ENCODE data around the gene NPR2. TPM values are rescaled to one million over a fixed set of nuclear protein-coding genes. Genes with fewer than 3 reads are reported as not detected.

NPR2 gene
- total and polyA plus RNA-seq, 2 donors (not counting 3 experiments of a cell fraction or from before 2014, with no cell fraction given) = 16.4 to 25.6 TPM

GRCh38 chr9:35795695-35796094 lies 4.3 kb downstream of the NPR2 start:
- POLR2A ChIA-PET = interaction anchor here (0.6 kb wide), 1 partner anchor 33 kb away, joined by 5 read pairs; the partner anchor contains the start of genes FAM221B and TMEM8B
- H3K79me2 ChIP-seq (ENCODE audit: control insufficient read depth, insufficient read depth, low read length) = peaks cover 7% of the 10 kb centered on the region
- no peak overlapping the region for H2AFZ ChIP-seq (ENCODE audit: low read depth, low read length)
- H3K9me1 ChIP-seq (replicated peaks; ENCODE audit: control insufficient read depth, extremely low read depth, insufficient read depth, low read length) = no peaks in the 10 kb centered on the region
- no peak for TF ChIP-seq POLR2A (IDR thresholded peaks at IDR 0.05; ENCODE audit: low read depth, low read length)
- TF ChIP-seq EZH2 (IDR thresholded peaks at IDR 0.05; ENCODE audit: borderline replicate concordance, low read depth, low read length, severe bottlenecking) = no peak
- no peak for TF ChIP-seq GATA2 (IDR thresholded peaks at IDR 0.05; ENCODE audit: insufficient read depth, insufficient read length, low read depth, low read length)
- no peak for TF ChIP-seq MAX (IDR thresholded peaks at IDR 0.05; ENCODE audit: insufficient read depth, insufficient read length)
- TF ChIP-seq POLR2AphosphoS5 (IDR thresholded peaks at IDR 0.05; ENCODE audit: insufficient read depth, low read depth, low read length) = no peak
- no peak for TF ChIP-seq MYC (IDR thresholded peaks at IDR 0.05; ENCODE audit: low read depth, low read length)
- no peak for TF ChIP-seq CTCF (IDR thresholded peaks at IDR 0.05; ENCODE audit: extremely low read depth in 1 of 2, insufficient read depth in 1 of 2, low read depth in 1 of 2, low read length in 2 of 2)
- no peak for TF ChIP-seq FOS (IDR thresholded peaks at IDR 0.05; ENCODE audit: borderline replicate concordance, insufficient read depth, low read length)
- no peak for TF ChIP-seq JUN (IDR thresholded peaks at IDR 0.05; ENCODE audit: borderline replicate concordance, insufficient read depth, insufficient read length, low read depth)
- no peaks in the 10 kb centered on the region for H3K36me3 ChIP-seq (ENCODE audit: control insufficient read depth in 2 of 2, extremely low read depth in 1 of 2, insufficient read depth in 2 of 2, low read length in 2 of 2)
- FAIRE-seq = no peak
- H3K9ac ChIP-seq (replicated peaks; ENCODE audit: extremely low read depth, insufficient read depth, low read length) = no peak overlapping the region
- dilution Hi-C loops (cut with MboI; ENCODE audit: extremely low pct_ligation_motif_present, low sequenced_read_pairs) (no loop called here), intact Hi-C loops (cut with micrococcal nuclease) (no loop called here)
- CTCF ChIA-PET = interaction anchor here (1.1 to 1.4 kb wide), 3 partner anchors 20 to 87 kb away, joined by 3 to 5 read pairs (median 5); no protein-coding TSS in a partner anchor
- H3K27ac ChIP-seq (ENCODE audit: insufficient read depth, low read depth, low read length) = no peak overlapping the region
- H4K20me1 ChIP-seq (replicated peaks; ENCODE audit: control insufficient read depth, extremely low read depth, insufficient read depth, low read length) = no peaks in the 10 kb centered on the region
- peaks cover 41% of the 10 kb centered on the region for H3K4me1 ChIP-seq (ENCODE audit: control insufficient read depth, extremely low read depth, insufficient read depth, low read length)
- no TSS peak for BruUV-seq (replicated peaks)
- no peaks in the 10 kb centered on the region for H3K27me3 ChIP-seq (ENCODE audit: control insufficient read depth in 2 of 2, insufficient read depth in 2 of 2, low read length in 2 of 2)
- no peaks in the 10 kb centered on the region for H3K9me3 ChIP-seq (replicated peaks; ENCODE audit: control insufficient read depth, insufficient read depth, low read length)
- H3K4me3 ChIP-seq (replicated peaks in 1 of 3; ENCODE audit: insufficient read depth in 1 of 3, low read depth in 1 of 3, low read length in 3 of 3) = no peak overlapping the region
- no peak for DNase-seq (ENCODE audit: low read depth, low spot score)
- no peak overlapping the region for H3K4me2 ChIP-seq (ENCODE audit: insufficient read depth, low read length)
